Cardiac muscle cell (in vitro differentiated cells and primary cell): ENCODE measurements around the gene DRC1. TPM values are rescaled to one million over a fixed set of nuclear protein-coding genes. Genes with fewer than 3 reads are reported as not detected.
A peak's percentile ranks its signal among the peaks of the same experiment; 100 is the strongest.

ENCODE experiments used
- DNase-seq, 2 donors: peaks; one replicate each; pipeline versions ENCODE4 v3.0.0 to v3.0.0-alpha.2; 2010 to 2017; ENCODE audit warnings: low read depth in 1 of 2, low spot score in 1 of 2
- H3K27ac ChIP-seq: fragments of 200-600 bp; sonication (generic); 2 replicates; pipeline ENCODE4 v1.5.1; 2016
- H3K27me3 ChIP-seq: fragments of 200-600 bp; sonication (generic); 2 replicates; pipeline ENCODE4 v1.6.0; 2016; ENCODE audit warnings: control low read depth
- H3K36me3 ChIP-seq: fragments of 200-600 bp; sonication (generic); 2 replicates; pipeline ENCODE4 v1.5.1; 2016; ENCODE audit warnings: control low read depth
- H3K4me1 ChIP-seq: fragments of 200-600 bp; sonication (generic); 2 replicates; pipeline ENCODE4 v1.8.1; 2017; ENCODE audit warnings: low read depth, mild to moderate bottlenecking, mixed run types
- H3K4me3 ChIP-seq: fragments of 200-600 bp; sonication (generic); 2 replicates; pipeline ENCODE4 v1.5.1; 2016; ENCODE audit warnings: mild to moderate bottlenecking
- H3K9me3 ChIP-seq: fragments of 200-600 bp; sonication (generic); 2 replicates; pipeline ENCODE4 v1.5.1; 2017; ENCODE audit warnings: low read depth, mild to moderate bottlenecking, control low read depth
- CTCF ChIP-seq: IDR thresholded peaks from 2 replicates; pipeline ENCODE4 v1.5.1; 2012; ENCODE audit warnings: low read depth, mild to moderate bottlenecking, low read length
- polyA plus RNA-seq: library from polyadenylated mRNA; unstranded; fragments of >200 nt; fragmentation: Nextera tagmentation; extraction: Ambion mirVana; gene quantifications from 2 replicates; pipeline ENCODE4 v1.2.1, GENCODE V29; 2016
- total RNA-seq: library from RNA; depleted of rRNA; stranded (reverse); fragments of >200 nt; gene quantifications from 2 replicates; pipeline ENCODE4 v1.2.3, GENCODE V29; 2016

Gene DRC1
- total and polyA plus RNA-seq, 2 experiments from 2014 or later: not detected

GRCh38 chr2:26457251-26457666, 55.5 kb downstream of the DRC1 start:
- Histone ChIP-seq H3K4me3 (no peak overlapping the region), H3K9me3 (no peaks in the 10 kb centered on the region), H3K27ac (no peak overlapping the region), H3K27me3 (no peaks in the 10 kb centered on the region), H3K36me3 (no peaks in the 10 kb centered on the region), H3K4me1 (peaks cover 6% of the 10 kb centered on the region)
- DNase-seq: no peak
- TF ChIP-seq CTCF: no peak

GRCh38 chr2:26457695-26458364, 56.1 kb downstream of the DRC1 start:
- H3K4me3 ChIP-seq: no peak overlapping the region
- peak in 1 of 2 donors; percentile 24 for DNase-seq
- H3K4me1 ChIP-seq: peaks cover 6% of the 10 kb centered on the region
- no peaks in the 10 kb centered on the region for H3K36me3 ChIP-seq
- H3K27me3 ChIP-seq: no peaks in the 10 kb centered on the region
- no peak for TF ChIP-seq CTCF
- no peaks in the 10 kb centered on the region for H3K9me3 ChIP-seq
- H3K27ac ChIP-seq: no peak overlapping the region

GRCh38 chr2:26458365-26459042, 56.8 kb downstream of the DRC1 start:
- no peaks in the 10 kb centered on the region for H3K36me3 ChIP-seq
- no peak overlapping the region for H3K4me3 ChIP-seq
- TF ChIP-seq CTCF: no peak
- no peaks in the 10 kb centered on the region for H3K27me3 ChIP-seq
- no peaks in the 10 kb centered on the region for H3K9me3 ChIP-seq
- H3K4me1 ChIP-seq: peaks cover 6% of the 10 kb centered on the region
- DNase-seq: no peak
- no peak overlapping the region for H3K27ac ChIP-seq

GRCh38 chr2:26459991-26460612, 58.4 kb downstream of the DRC1 start:
- Histone ChIP-seq H3K4me3 (no peak overlapping the region), H3K36me3 (no peaks in the 10 kb centered on the region), H3K4me1 (peaks cover 6% of the 10 kb centered on the region), H3K27ac (no peak overlapping the region), H3K9me3 (no peaks in the 10 kb centered on the region), H3K27me3 (no peaks in the 10 kb centered on the region)
- TF ChIP-seq CTCF: peak; percentile 29
- DNase-seq: no peak

GRCh38 chr2:26460613-26461031, 58.9 kb downstream of the DRC1 start:
- Histone ChIP-seq H3K27me3 (no peaks in the 10 kb centered on the region), H3K4me1 (peaks cover 6% of the 10 kb centered on the region), H3K4me3 (no peak overlapping the region), H3K36me3 (no peaks in the 10 kb centered on the region), H3K9me3 (no peaks in the 10 kb centered on the region), H3K27ac (no peak overlapping the region)
- no peak for TF ChIP-seq CTCF
- no peak for DNase-seq
